Measurements from ENCODE around the gene LRP1B.

Gene LRP1B

GRCh38 chr2:141534666-141535362, 596.0 kb downstream of the LRP1B start:
- H3K4me3 ChIP-seq (ENCODE audit: low read length), result no peak overlapping the region
- no peak for TF ChIP-seq CTCF (IDR thresholded peaks at IDR 0.05; ENCODE audit: insufficient read depth, low read depth, low read length, missing control alignments)
- no peak for DNase-seq (ENCODE audit: low read depth)

- no peak for DNase-seq (ENCODE audit: low read depth)
- no peak for TF ChIP-seq CTCF (IDR thresholded peaks at IDR 0.05; ENCODE audit: insufficient read depth, low read depth, low read length, missing control alignments)
- H3K4me3 ChIP-seq (ENCODE audit: low read length), result no peak overlapping the region
Observed at GRCh38 chr2:141529659-141530058, 601.2 kb downstream of the LRP1B start.

- H3K4me3 ChIP-seq (ENCODE audit: low read length), result no peak overlapping the region
- no peak for TF ChIP-seq CTCF (IDR thresholded peaks at IDR 0.05; ENCODE audit: insufficient read depth, low read depth, low read length, missing control alignments)
- no peak for DNase-seq (ENCODE audit: low read depth)
Observed at GRCh38 chr2:141528990-141529389, 601.8 kb downstream of the LRP1B start.

GRCh38 chr2:141526760-141527159, 604.1 kb downstream of the LRP1B start:
- no peak for TF ChIP-seq CTCF (IDR thresholded peaks at IDR 0.05; ENCODE audit: insufficient read depth, low read depth, low read length, missing control alignments)
- no peak for DNase-seq (ENCODE audit: low read depth)
- no peak overlapping the region for H3K4me3 ChIP-seq (ENCODE audit: low read length)

GRCh38 chr2:141524777-141525176, 606.0 kb downstream of the LRP1B start:
- DNase-seq (ENCODE audit: low read depth), result no peak
- TF ChIP-seq CTCF (IDR thresholded peaks at IDR 0.05; ENCODE audit: insufficient read depth, low read depth, low read length, missing control alignments), result no peak
- no peak overlapping the region for H3K4me3 ChIP-seq (ENCODE audit: low read length)

DNA sequence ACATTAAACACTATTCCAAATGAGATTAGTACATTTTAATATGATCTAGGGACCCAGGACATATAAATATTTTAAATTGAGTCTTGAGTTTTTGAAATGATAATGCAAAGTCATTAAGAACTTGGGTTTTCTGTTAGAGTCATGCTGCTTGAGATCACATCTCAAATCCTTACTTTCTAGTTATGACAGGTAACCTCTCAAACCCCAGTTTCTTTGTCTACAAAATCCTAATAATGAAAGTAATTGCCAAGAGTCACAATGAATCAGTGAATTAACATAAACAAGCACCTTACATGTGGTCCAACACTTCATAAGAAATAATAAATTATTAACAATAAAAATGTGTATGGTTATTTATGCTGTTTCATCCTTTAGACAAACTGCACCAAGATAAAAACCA, 607.6 kb downstream of the LRP1B start:
- no peak for DNase-seq (ENCODE audit: low read depth)
- no peak overlapping the region for H3K4me3 ChIP-seq (ENCODE audit: low read length)
- no peak for TF ChIP-seq CTCF (IDR thresholded peaks at IDR 0.05; ENCODE audit: insufficient read depth, low read depth, low read length, missing control alignments)

GRCh38 chr2:141522702-141523101, 608.1 kb downstream of the LRP1B start:
- no peak for DNase-seq (ENCODE audit: low read depth)
- no peak for TF ChIP-seq CTCF (IDR thresholded peaks at IDR 0.05; ENCODE audit: insufficient read depth, low read depth, low read length, missing control alignments)
- no peak overlapping the region for H3K4me3 ChIP-seq (ENCODE audit: low read length)
